RWPE1 (cell line): ENCODE results near the gene PSTPIP1.

ENCODE experiments used
- CTCF ChIA-PET: fragments of 350-600 bp; sonication (Branson Sonifier 250); formaldehyde crosslinking; extraction: SDS; loops from one replicate; lab custom pipeline; 2021; lab: Yijun Ruan, JAX
- POLR2A ChIA-PET: fragments of 400-600 bp; formaldehyde crosslinking; extraction: SDS; loops from one replicate; lab custom pipeline; 2020; ENCODE audit warnings: antibody characterized with exemption; ENCODE audit not compliant: low non-redundant PET; lab: Yijun Ruan, JAX
- DNase-seq: peaks from one replicate; pipeline ENCODE4 v3.0.0; 2012; ENCODE audit warnings: low spot score
- H3K27ac ChIP-seq: fragments of 450-650 bp; 2 replicates; pipeline ENCODE4 v1.5.1; 2017
- TF ChIP-seq, protein P1 (sequence below): fragments of 450-650 bp; conservative IDR thresholded peaks from 2 replicates; pipeline ENCODE4 v1.5.1; 2017; ENCODE audit warnings: low read depth, mild to moderate bottlenecking

The PSTPIP1 gene

DNA sequence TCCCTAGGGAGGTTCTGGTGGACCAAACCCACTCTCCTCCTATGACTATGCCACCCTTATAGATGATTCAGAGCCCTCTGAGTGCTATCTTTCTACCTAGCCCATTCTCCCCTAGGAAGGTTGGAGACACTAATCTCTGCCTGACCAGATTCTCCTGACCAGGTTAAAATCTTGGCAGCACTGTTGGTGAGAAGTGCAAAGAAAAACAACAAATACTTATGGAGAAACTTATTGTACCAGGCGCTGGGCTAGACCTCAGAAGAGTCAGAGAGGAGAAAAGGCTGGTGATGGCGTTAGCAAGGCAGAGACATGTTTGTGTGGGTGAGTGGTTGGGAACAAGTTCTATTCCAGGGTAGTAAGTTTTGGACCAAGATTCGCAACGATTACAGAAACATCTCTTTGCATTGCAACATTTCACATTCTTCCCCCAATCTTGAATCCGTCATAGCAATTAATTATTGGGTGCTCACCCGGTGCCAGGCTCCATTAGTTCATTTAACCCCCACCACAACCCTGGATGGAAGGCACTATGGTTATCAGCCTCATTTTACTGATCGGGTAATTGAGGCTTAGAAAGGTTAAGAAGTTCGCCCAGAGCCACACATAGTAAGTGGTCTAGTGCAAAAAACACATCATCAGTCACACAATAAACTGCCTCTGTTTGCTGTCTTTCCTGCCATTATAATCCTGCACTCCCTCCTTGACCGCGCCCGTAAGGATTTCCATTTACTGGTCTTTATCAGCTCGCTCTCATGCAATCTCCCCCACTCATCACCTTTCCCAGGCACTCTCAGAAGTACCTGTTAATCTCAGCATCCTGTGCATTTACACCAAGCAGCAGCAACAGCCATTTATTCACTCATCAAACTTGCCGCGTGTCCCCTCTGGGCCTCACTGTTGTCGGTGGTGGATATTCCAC lies 76.6 kb downstream of the PSTPIP1 start:
- DNase-seq = no peak
- ChIA-PET POLR2A (interaction anchor here (0.6 kb wide), 1 partner anchor 50 kb away, joined by 3 read pairs; no protein-coding TSS in a partner anchor), CTCF (interaction anchor here (0.5 to 0.6 kb wide), 2 partner anchors 26 to 1166 kb away, joined by 4 to 5 read pairs; no protein-coding TSS in a partner anchor)
- H3K27ac ChIP-seq = peak overlapping the region; percentile 83
- TF ChIP-seq, protein P1, sequence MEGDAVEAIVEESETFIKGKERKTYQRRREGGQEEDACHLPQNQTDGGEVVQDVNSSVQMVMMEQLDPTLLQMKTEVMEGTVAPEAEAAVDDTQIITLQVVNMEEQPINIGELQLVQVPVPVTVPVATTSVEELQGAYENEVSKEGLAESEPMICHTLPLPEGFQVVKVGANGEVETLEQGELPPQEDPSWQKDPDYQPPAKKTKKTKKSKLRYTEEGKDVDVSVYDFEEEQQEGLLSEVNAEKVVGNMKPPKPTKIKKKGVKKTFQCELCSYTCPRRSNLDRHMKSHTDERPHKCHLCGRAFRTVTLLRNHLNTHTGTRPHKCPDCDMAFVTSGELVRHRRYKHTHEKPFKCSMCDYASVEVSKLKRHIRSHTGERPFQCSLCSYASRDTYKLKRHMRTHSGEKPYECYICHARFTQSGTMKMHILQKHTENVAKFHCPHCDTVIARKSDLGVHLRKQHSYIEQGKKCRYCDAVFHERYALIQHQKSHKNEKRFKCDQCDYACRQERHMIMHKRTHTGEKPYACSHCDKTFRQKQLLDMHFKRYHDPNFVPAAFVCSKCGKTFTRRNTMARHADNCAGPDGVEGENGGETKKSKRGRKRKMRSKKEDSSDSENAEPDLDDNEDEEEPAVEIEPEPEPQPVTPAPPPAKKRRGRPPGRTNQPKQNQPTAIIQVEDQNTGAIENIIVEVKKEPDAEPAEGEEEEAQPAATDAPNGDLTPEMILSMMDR = no peak

DNA sequence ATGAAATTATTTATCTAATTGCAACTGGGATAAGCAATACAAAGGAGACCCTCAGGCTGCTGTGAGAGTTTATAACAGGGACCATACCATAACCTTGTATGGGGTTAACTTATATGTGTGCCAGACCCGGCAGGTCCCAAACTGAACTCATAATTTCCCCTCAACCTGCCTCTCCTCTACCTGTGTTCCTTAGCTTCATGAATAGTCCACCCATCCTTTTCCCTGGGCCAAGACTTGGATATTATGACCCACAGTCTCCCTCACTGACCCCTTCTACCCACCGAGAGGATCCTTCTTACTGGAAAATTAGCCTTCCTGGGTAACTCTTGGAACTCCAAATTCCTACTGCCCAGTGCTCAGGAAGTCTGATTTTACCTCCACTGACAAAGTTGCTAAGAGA lies 79.4 kb downstream of the PSTPIP1 start:
- H3K27ac ChIP-seq = no peak overlapping the region
- TF ChIP-seq, protein P1 = no peak
- POLR2A ChIA-PET = no interaction called here
- CTCF ChIA-PET = interaction anchor here (0.6 kb wide), 1 partner anchor 47 kb away, joined by 3 read pairs; no protein-coding TSS in a partner anchor
- DNase-seq = no peak

DNA sequence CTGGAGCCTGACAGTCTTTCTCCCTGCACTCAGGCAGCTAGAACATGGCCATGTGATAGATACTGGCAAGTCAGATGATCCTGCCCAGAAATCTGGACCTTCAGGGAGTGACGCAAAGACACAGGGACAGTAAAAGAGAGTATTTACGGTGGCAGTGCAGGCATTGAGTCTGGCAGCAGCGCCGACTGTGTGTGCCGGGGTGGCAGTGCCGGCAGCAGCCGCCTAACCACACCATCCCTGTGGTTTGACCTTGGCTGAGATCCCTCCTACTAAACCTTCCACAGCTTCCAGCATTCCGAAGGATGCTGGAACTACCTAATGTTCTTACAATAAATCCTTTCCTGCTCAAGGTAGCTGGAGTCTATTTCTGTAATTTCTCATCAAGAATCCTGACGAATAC lies 80.6 kb downstream of the PSTPIP1 start:
- CTCF ChIA-PET = no interaction called here
- H3K27ac ChIP-seq = no peak overlapping the region
- TF ChIP-seq, protein P1 = no peak; the same call in 1 of the 2 replicates
- POLR2A ChIA-PET = no interaction called here
- DNase-seq = no peak

DNA sequence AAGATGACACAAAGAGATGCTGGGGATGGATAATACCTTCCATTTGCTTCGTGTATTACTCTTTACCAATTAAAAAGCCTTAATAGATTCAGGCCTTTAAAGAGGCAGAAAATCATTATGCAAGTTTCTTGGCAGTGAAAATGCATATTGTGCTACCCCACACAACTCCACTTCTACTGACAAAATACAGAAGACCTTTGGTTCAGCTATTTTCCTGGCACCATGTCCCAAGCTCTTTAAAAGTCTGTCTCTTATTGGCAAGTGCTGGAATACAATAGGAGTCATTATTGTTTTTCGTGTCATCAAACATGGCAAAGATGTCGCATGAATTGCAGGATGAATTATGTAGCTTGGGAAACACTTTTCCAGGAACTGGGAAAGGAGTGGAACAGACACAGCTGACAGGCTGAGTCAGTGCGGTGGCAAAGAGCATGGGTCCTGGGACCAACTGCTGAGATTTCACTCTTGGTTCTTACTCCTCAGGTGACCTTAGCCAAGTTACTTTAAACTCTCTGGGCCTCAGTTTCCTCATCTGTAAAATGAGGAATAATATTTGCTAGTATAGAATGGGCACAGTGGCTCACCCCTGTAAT lies 81.5 kb downstream of the PSTPIP1 start:
- ChIA-PET POLR2A (no interaction called here), CTCF (no interaction called here)
- H3K27ac ChIP-seq = no peak overlapping the region
- DNase-seq = no peak
- TF ChIP-seq, protein P1 = no peak

DNA sequence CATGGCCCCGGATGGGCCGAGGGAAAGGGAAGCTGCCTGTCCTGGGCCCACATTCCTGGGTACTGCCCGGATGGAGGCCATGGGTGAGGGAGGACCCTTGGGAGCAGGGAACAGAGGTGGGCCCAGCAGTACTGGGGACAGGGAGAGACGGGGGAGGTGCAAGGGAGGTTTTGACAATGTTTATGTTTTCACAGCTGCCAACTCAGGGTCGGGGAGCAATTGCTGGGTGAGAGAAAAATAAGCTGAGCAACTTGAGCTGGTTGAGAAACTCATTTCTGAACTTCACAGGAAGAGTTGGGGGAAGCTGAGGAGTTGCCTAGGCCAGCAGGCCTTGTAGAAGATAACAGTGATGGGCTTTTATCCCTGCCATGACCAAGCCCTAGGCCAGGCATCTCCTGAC lies 87.0 kb downstream of the PSTPIP1 start:
- DNase-seq = no peak
- no peak overlapping the region for H3K27ac ChIP-seq
- CTCF ChIA-PET = interaction anchor here (0.8 kb wide), 1 partner anchor 32 kb away, joined by 3 read pairs; no protein-coding TSS in a partner anchor
- TF ChIP-seq, protein P1 = no peak
- POLR2A ChIA-PET = no interaction called here

- POLR2A ChIA-PET = no interaction called here
- DNase-seq = peak; percentile 60
- no peak overlapping the region for H3K27ac ChIP-seq
- TF ChIP-seq, protein P1 = no peak
- CTCF ChIA-PET = no interaction called here
Measured at GRCh38 chr15:77083381-77084160, 88.6 kb downstream of the PSTPIP1 start.
